ENCODE measurements around the gene JMJD7.

JMJD7 gene

GRCh38 chr15:41866872-41867579 lies 39.1 kb downstream of the JMJD7 start:
- DNase-seq: no peak

- DNase-seq: no peak
Observed at GRCh38 chr15:41868321-41868720, 40.4 kb downstream of the JMJD7 start.

GRCh38 chr15:41869770-41870688 lies 42.1 kb downstream of the JMJD7 start:
- no peak for DNase-seq

GRCh38 chr15:41870689-41871081 lies 42.8 kb downstream of the JMJD7 start:
- DNase-seq: no peak

GRCh38 chr15:41871175-41871905 lies 43.4 kb downstream of the JMJD7 start:
- DNase-seq: no peak

GRCh38 chr15:41872166-41872747 lies 44.4 kb downstream of the JMJD7 start:
- no peak for DNase-seq

GRCh38 chr15:41873711-41874110 lies 45.8 kb downstream of the JMJD7 start:
- no peak for DNase-seq

- no peak for DNase-seq
Observed at GRCh38 chr15:41874736-41875135, 46.8 kb downstream of the JMJD7 start.

GRCh38 chr15:41876007-41876406 lies 48.1 kb downstream of the JMJD7 start:
- no peak for DNase-seq

- peak; percentile 19 to 40 for DNase-seq
Observed at GRCh38 chr15:41876689-41877088, 48.8 kb downstream of the JMJD7 start.

- DNase-seq: no peak
Observed at GRCh38 chr15:41877631-41878354, 49.9 kb downstream of the JMJD7 start.

- no peak for DNase-seq
Observed at GRCh38 chr15:41878355-41878699, 50.4 kb downstream of the JMJD7 start.

GRCh38 chr15:41879321-41879845 lies 51.5 kb downstream of the JMJD7 start:
- DNase-seq: peak in 1 of 2 experiments; percentile 20

- no peak for DNase-seq
Observed at GRCh38 chr15:41880156-41880877, 52.4 kb downstream of the JMJD7 start.

- no peak for DNase-seq
Observed at GRCh38 chr15:41881086-41881485, 53.2 kb downstream of the JMJD7 start.

GRCh38 chr15:41881550-41881919 lies 53.6 kb downstream of the JMJD7 start:
- DNase-seq: no peak

- no peak for DNase-seq
Observed at GRCh38 chr15:41881920-41882688, 54.2 kb downstream of the JMJD7 start.

GRCh38 chr15:41882689-41883483 lies 55.0 kb downstream of the JMJD7 start:
- DNase-seq: peak; percentile 36 to 65

GRCh38 chr15:41883484-41883825 lies 55.6 kb downstream of the JMJD7 start:
- DNase-seq: no peak

- DNase-seq: no peak
Observed at GRCh38 chr15:41884458-41884857, 56.6 kb downstream of the JMJD7 start.
